Measurements from ENCODE around the gene SPAG9.
A peak's percentile ranks its signal among the peaks of the same experiment; 100 is the strongest.

The SPAG9 gene

DNA sequence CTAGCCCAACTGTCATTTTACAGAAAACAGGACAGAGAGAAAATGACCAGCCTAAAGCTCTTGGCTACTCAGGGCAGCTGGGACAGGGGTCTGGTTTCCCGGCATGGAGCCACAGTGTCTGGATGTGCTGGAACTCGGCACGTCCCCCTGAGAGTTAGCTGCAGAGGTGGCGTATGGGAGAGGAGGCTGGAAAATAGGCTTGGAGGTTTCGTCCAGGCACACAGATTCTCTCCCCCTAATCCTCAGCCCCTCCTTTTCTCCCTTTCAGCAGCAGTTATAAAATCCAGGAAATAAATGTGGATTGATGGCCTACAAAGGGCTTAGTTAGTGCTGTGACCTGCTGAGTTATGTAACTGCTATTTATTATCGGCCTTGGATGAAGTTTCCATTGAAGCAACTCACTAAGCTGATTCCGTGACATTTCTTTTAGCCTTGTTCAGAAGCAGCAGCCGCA, 165.0 kb downstream of the SPAG9 start:
- DNase-seq: no peak

- DNase-seq: no peak
These were observed 165.5 kb downstream of the SPAG9 start for GRCh38 chr17:50955160-50955559.

- no peak for DNase-seq
These were observed 166.0 kb downstream of the SPAG9 start for GRCh38 chr17:50954641-50955121.

DNA sequence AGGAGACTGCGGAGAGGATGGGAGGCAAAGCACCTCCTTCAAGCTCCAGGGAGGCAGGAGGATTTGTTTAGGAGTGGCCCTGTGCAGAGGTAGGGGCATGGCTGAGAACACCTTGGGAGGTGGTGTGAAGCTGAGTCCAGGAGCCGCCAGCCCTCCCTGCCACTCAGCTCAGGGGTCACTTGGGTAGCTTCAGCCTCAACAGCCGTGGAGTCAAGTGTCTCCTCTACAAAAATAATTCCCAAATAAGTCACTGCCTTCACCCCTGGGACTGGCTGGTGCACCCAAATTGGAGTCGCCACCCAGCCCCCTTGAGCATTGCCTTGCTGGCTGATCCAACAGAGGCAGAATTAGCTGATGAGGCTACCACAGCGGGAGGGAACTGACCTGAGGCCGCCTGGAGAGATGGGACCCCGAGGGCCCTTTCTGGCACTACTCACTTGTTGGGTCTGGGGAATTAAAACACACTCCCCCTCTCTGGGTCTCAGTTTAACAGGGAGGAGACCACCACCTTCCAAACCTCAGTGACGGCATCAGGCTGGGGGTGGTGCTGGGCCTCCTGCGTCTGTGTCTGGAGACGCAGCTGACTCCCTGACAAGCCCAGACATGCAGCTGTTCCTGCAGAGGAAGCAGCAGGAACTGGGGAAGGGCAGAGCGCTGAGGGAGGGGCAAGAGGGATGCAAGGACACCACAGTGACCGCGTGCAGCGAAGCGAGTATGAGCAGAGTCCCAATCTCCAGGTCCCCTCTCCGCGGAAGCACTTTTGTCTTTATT, 166.7 kb downstream of the SPAG9 start:
- DNase-seq: peak in 8 of 58 donors; percentile 10 to 42 (median 29)

- DNase-seq: no peak
These were observed 167.2 kb downstream of the SPAG9 start for GRCh38 chr17:50953518-50953830.

DNA sequence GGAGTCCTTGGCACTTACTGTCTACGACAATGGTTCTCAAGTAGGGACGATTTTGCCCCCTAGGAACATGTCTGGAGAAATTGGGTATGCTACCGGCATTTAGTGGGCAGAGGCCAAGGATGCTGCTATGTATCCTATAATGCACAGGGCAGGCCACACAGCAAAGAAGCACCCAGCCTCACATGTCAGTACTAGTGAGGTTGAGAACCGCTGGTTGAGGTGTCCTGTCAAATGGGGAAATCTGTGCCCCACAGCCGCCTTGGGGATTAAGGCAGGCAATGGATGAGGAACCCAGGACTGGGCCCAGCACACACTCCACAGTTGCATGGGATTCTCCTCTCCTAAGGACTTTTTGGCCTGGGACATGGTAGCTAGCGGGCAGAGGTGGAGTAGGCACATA, 167.8 kb downstream of the SPAG9 start:
- DNase-seq: no peak

DNA sequence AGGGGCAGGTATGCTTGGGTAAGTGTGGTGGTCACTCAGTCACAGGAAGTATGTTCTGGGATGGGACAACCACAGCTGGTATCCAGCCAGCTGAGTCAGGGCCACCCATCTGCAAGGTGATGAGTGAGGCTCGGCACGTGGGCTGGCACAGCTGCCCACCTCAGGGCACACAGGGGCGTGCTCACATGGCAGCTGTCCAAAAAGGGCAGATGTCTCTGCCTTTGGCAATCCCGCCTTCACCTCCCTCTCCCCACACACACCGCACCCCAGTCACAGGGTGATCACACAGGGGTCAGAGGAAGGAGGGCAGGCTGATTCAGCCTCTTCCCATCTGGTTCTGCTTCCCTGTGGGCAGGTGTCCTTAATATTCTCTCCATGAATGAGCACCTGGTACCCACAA, 168.7 kb downstream of the SPAG9 start:
- DNase-seq: no peak

GRCh38 chr17:50949989-50950877, 170.4 kb downstream of the SPAG9 start:
- peak in 52 of 58 donors; percentile 22 to 79 (median 65) for DNase-seq

DNA sequence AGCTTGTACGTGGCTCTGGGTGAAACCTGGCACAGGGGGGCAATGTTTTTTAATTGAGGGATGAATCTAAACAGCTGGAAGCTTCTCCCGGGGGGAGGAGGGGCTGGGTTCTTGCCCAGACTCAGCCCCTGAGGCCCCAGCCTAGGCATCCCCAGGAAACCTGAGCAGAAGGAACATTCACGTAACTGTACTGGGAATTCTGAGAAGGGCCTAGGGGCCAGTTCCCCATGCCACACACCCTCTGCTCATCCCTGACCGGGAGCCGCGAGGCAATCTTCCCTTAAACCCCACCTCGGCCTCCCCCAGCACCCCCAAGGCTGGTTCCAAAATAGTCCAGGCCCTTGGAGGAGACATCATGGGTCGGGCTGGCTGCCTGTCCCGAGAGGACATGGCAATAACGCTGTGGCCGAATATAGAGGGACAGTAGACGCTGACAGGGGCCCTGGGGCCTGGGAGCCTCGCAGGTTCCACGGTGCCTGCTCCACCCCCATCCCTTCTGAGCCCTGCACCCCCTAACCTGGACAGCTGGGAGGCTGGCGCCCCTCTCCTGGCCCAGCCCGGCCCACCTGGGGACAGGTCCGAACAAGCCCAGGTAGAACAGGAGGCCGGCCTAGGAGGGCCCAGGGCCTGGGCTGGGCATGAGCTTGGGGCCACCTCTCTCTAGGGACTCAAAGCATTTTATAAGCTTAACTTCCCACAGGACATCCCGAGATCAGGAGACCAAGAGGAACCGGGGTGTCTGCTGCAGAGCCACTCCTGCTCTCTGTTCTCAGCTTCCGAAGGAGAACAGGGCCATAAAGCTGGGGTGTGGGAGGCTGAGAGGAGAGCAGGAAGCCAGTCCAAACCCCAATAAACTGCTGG, 171.3 kb downstream of the SPAG9 start:
- DNase-seq: peak in 1 of 58 donors; percentile 44

GRCh38 chr17:50948711-50949110, 172.0 kb downstream of the SPAG9 start:
- DNase-seq: no peak

- peak in 29 of 58 donors; percentile 14 to 82 (median 35) for DNase-seq
These were observed 172.7 kb downstream of the SPAG9 start for GRCh38 chr17:50947782-50948543.

DNA sequence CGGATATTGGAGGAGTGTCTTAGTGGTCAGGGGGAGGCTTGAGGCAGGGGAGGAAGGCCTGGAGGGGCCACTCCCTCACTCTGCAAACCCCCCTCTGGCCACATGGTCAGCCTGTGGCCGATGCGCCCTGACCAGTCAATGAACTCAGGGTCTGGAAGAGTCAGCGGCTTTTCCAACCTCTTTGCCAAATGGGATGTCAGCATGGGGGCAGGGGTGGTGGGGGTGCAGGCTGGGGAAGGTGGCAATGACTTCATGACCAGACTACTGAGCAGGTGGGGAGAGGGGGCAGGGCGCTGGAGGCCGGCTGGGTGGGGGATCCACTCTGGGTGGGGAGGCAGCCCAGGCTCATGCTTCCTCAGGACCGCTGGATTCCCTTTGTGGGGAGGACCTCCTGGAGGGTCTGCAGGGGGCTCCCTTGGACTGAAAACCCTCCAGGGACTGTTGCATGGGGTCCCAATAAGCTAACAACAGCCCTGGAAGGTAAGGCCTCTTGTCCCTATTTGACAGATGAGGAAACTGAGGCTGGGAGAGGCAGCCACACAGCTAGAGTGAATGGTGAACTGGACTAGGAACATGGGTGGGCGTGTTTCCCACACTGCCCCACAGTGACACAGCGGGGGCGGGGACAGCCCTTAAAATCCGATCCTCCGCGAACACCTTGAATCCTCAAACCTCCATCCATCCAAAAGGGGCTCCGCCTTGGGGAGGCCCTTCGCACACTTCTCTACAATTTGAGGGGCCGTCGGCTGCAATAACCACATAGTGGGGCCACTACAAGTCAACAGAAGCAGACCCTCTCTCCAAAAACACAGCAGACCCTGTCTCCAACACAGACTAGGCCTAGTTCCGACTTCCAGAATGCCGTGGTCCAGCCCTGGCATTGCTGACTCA, 173.5 kb downstream of the SPAG9 start:
- no peak for DNase-seq

DNA sequence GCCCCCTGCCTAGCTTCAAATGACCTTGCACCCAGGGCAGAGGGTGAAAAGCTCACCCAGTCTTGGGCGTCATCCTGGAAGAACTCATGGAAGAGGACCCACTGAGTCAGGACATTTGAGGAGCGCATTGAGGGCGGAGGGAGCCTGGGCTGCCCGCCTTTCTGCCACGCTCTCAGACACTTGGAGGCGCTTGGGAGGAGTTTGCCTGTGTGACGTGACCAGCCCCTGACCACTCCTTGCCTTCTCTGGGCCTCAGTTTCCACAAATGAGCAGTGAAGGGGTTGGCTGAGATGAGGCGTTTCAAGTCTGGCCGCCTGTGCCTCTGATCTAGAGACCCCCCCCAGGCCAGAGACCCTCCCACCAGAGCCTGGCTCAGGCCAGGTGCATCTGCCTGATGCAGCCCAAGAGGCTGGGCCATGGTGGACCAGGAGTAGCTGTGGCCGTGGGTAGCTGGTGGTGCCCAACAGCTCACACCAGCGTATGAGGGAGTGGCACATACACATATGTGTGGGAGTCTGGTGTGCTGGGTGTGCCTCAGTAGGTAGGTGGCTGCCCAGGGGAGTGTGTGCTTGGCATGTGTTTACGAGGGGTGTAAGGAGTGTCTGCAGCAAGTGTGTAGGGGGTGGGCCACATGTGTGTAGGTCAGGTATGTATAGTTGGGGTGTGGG, 174.3 kb downstream of the SPAG9 start:
- no peak for DNase-seq

DNA sequence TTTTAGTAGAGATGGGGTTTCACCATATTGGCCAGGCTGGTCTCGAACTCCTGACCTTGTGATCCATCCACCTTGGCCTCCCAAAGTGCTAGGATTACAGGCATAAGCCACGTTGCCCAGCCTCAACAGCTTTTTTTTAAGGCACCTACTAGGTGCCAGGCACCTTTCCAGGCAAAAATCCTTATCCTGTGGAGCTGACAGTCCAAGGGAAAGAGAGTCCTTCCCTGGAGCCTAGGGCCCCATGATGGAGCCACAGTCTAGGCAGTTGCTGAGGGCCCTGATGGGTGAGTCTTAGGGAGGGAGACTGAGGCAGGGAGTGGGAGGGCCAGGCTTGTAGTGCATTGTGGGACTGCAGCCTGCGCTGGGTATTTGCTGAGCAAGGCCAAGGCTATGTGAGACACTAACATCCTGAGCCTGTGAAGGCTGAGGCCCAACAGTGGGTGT, 174.9 kb downstream of the SPAG9 start:
- DNase-seq: no peak

DNA sequence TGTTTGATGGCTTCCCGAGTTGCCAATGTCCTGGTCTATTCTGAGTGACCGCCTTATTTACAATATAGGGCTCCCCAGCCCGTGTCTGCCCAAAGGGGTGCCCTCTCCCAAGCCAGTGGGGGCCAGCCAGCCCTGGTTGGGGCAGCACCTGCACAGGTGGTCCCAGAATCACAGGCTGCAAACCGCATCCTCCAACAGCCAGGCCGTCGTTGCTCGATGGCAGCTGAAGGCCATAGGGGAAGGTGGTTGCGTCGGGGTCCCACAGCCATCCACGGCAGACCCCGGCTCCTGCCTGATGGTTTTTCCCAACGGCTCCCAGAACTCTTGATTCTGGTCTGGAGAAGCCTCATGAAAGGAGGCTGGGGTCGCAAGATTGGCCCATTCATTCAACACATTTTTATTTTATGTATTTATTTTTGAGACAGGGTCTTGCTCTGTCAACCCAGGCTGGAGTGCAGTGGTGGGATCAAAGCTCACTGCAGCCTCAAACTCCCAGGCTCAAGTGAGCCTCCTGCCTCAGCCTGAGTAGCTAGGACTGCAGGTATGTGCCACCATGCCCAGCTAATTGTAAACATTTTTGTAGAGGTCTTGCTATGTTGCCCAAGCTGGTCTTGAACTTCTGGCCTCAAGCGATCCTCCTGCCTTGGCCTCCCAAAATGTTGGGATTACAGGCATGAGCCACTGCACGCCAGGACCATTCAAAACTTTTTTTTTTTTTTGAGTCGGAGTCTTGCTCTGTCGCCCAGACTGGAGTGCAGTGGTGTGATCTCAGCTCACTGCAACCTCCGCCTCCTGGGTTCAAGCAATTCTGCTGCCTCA, 175.6 kb downstream of the SPAG9 start:
- no peak for DNase-seq

DNA sequence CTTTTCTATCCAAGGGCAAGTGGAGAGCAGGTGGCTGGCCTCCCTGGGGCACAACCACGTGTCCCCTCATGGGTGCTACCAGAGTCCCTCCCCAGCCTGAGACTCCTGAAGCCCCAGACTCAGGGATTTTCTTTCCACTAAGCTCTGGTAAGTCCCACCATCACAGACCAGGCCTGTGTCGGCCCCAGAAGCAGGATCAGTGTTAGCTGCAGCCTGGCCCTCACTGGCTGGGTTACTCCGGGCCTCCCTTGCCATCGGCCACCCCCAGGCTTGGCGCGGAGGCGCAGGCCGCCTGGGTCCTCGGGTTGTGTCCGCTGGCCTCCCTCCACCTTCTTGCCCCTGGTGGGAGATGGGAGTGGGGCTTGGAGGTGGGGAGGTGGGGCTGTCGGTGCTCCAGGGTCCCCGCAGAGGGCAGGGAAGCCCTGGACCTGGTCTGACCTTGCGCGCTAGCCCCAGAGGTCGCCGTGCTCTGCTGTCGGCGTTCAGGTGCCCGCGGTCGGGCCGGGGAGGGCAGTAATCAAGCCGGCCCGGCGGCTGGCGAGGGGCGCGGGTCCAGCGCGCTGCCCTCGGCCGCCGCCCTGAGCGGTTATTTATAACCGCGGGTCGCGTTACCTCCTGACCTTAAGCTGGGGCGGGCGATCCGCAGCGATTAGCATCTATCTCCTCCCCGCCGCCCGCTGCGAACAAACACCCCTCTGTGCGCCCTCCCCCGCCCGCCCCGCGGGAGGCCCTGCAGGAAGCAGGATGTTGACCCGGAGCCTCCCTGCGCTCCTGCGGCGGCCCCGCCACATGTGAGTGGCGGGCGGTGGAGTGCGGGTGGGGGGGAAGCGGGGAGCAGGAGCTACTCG, 176.4 kb downstream of the SPAG9 start:
- DNase-seq: peak in 41 of 58 donors; percentile 12 to 79 (median 50)

- peak in 1 of 58 donors; percentile 17 for DNase-seq
These were observed 177.1 kb downstream of the SPAG9 start for GRCh38 chr17:50943575-50943933.

Data from anterior cingulate cortex (tissue), 58 donors.